ENCODE measurements around the gene TTC6. TPM values are rescaled to one million over a fixed set of nuclear protein-coding genes. Genes with fewer than 3 reads are reported as not detected.

The TTC6 gene
- total RNA-seq, 2 donors from 2014 or later = 4.5 to 4.7 TPM

DNA sequence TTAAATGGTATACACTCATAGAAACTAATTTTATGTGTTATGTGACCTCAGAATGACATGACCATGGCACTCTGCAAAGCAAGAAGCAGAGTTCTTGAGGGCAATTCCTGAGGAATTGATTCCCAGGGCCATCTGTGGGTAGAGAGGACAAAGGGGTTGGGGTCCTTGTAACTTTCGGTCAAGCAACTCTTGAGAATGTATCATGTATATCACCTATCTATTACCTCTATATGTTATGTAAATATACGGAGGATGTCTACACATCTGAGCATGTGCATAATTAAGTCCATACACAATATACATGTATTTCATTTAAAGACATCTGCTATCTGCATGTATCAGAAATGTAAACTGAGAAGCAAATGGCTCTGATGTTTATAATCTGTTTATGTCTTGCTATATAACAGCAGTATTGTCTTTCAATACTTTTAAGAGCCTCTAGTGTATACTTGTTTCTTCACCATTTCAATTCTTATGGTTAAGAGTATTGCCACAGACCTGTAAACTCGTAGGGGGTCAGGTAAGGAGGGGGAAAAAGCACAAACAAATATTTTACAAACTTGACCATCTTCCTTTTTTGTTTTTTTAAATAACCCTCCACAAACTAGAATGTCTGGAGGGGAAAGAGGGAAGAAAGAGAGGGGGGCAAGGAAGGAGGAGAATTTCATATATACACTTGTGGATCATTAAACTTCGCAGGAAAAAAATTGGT is 4.8 kb upstream of the TTC6 start:
- no peaks in the 10 kb centered on the region for H3K9me3 ChIP-seq
- H3K4me3 ChIP-seq = peak overlapping the region; percentile 19
- no peaks in the 10 kb centered on the region for H3K4me1 ChIP-seq
- TF ChIP-seq, protein P1, sequence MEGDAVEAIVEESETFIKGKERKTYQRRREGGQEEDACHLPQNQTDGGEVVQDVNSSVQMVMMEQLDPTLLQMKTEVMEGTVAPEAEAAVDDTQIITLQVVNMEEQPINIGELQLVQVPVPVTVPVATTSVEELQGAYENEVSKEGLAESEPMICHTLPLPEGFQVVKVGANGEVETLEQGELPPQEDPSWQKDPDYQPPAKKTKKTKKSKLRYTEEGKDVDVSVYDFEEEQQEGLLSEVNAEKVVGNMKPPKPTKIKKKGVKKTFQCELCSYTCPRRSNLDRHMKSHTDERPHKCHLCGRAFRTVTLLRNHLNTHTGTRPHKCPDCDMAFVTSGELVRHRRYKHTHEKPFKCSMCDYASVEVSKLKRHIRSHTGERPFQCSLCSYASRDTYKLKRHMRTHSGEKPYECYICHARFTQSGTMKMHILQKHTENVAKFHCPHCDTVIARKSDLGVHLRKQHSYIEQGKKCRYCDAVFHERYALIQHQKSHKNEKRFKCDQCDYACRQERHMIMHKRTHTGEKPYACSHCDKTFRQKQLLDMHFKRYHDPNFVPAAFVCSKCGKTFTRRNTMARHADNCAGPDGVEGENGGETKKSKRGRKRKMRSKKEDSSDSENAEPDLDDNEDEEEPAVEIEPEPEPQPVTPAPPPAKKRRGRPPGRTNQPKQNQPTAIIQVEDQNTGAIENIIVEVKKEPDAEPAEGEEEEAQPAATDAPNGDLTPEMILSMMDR (IDR thresholded peaks at IDR 0.05) = no peak
- DNase-seq = no peak
- peaks cover 17% of the 10 kb centered on the region for H3K27me3 ChIP-seq
- H3K36me3 ChIP-seq = no peaks in the 10 kb centered on the region
- intact Hi-C loops (cut with DNase I) = loop anchor here (2.0 to 5.0 kb wide), 2 partner anchors 26 to 343 kb away; no protein-coding TSS in a partner anchor
- peak overlapping the region in 1 of 2 donors; percentile 96 for H3K9ac ChIP-seq (ENCODE audit: low read depth in 2 of 2, low read length in 2 of 2)
- H3K27ac ChIP-seq = peak overlapping the region; percentile 88

DNA sequence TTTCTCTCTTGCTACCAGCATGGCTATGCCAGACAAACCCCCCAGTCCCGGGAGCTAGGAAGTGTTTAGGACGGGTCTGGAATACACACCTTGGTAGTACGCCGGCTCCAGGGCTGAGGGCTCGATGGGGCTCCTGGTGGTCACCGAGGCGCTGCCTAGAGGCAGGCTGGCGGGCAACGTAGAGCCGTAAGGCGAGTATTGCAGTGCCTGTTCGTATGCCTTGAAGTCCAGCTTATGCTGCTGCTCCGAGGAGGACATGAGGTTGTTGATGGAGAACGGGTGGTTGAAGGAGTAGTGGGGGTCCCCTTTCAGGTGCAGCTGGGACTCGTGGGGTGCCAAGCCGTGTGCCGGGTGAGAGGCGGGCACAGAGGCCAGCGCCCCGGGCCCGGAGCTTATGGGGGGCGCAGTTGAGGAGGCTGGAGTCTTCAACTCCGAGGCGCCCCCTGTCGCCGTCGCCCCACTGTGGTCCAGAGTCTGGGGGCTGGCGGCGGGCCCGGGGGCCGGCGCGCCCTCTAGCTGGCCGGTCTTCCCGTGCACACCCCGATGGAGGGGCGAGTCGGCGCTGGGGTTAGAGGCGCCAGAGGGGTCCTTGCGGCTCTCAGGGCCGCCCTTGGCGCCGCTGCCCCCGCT is 4.0 kb upstream of the TTC6 start:
- peak; percentile 67 for DNase-seq
- H3K27ac ChIP-seq = peak overlapping the region; percentile 58
- H3K27me3 ChIP-seq = peaks cover 17% of the 10 kb centered on the region
- H3K4me1 ChIP-seq = no peaks in the 10 kb centered on the region
- H3K9ac ChIP-seq (ENCODE audit: low read depth in 2 of 2, low read length in 2 of 2) = peak overlapping the region; percentile 68 to 96
- H3K36me3 ChIP-seq = no peaks in the 10 kb centered on the region
- TF ChIP-seq, protein P1 (IDR thresholded peaks at IDR 0.05) = peak; percentile 31
- H3K9me3 ChIP-seq = no peaks in the 10 kb centered on the region
- peak overlapping the region; percentile 54 for H3K4me3 ChIP-seq
- intact Hi-C loops (cut with DNase I) = loop anchor here (2.0 to 5.0 kb wide), 2 partner anchors 27 to 344 kb away; no protein-coding TSS in a partner anchor

DNA sequence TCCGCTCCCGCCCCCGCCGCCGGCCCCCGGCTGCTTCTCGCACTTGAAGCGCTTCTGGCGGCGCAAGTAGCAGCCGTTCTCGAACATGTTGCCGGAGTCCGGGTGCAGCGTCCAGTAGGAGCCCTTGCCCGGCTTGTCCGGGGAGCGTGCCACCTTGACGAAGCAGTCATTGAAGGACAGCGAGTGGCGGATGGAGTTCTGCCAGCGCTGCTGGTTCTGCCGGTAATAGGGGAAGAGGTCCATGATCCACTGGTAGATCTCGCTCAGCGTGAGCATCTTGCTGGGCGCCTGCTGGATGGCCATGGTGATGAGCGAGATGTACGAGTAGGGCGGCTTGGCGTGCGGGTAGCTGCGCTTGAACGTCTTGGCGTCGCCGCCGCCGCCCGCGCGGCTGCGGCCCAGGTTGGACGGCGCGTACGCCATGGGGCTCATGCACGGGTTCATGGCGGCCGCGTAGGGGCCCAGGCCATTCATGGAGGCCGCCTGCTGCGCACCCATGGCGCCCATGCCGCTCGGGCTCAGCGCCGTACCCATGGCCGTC is 3.4 kb upstream of the TTC6 start:
- TF ChIP-seq, protein P1 (IDR thresholded peaks at IDR 0.05) = no peak
- DNase-seq = peak; percentile 47
- Histone ChIP-seq H3K36me3 (no peaks in the 10 kb centered on the region), H3K4me1 (no peaks in the 10 kb centered on the region), H3K9ac (ENCODE audit: low read depth in 2 of 2, low read length in 2 of 2) (peak overlapping the region; percentile 68 to 96), H3K9me3 (no peaks in the 10 kb centered on the region), H3K4me3 (peak overlapping the region; percentile 54), H3K27ac (peak overlapping the region; percentile 58), H3K27me3 (peaks cover 17% of the 10 kb centered on the region)
- intact Hi-C loops (cut with DNase I) = loop anchor here (2.0 to 5.0 kb wide), 2 partner anchors 27 to 345 kb away; no protein-coding TSS in a partner anchor

DNA sequence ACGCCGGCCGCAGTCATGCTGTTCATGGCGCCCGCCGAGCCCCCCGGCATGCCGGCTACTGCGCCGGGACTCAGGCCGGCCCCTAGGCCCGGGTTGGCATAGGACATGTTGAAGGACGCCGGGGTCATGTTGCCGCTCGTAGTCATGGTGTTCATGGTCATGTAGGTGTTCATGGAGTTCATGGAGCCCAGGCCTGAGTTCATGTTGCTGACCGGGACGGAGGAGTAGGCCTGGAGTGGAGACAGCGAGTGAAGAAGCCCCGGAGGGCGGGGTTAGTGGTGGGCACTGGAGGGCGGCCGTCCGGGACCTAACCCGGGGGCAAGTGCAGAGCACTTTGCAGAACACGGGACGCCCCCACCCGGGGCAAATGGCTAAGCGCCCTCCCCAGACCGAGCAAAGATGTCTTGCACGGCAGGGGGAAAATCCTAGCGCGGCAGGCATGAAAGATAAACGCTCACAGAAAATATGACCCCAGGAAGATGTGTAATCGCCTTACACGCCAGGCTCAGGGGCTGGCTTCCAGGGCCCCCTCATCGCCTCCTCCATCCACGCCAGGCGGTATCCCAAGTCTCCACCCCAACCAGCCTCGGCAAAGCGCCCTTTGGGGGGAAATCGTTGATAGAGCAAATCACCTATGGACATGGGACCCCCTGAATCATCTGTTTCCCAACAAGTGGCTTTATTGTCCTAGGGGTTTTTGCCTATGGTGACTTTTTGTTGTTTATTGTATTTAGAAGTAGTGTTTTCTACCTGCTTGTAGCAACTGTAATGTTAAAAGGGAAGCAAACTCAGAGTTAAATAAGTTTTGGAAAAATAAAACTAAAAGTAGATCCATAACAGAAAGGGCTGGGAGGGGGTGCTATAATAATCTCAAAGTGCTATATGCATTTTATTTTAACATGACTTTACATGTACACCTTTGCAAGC is 2.7 kb upstream of the TTC6 start:
- peak overlapping the region; percentile 68 to 96 for H3K9ac ChIP-seq (ENCODE audit: low read depth in 2 of 2, low read length in 2 of 2)
- peaks cover 21% of the 10 kb centered on the region for H3K27me3 ChIP-seq
- no peaks in the 10 kb centered on the region for H3K9me3 ChIP-seq
- intact Hi-C loops (cut with DNase I) = loop anchor here (5.0 kb wide), 1 partner anchor 345 kb away; no protein-coding TSS in a partner anchor
- H3K36me3 ChIP-seq = no peaks in the 10 kb centered on the region
- H3K4me3 ChIP-seq = peak overlapping the region; percentile 54
- TF ChIP-seq, protein P1 (IDR thresholded peaks at IDR 0.05) = no peak
- H3K4me1 ChIP-seq = no peaks in the 10 kb centered on the region
- DNase-seq = peak; percentile 50
- peak overlapping the region; percentile 58 for H3K27ac ChIP-seq
